ENCODE measurements around the gene AGMO. TPM values are rescaled to one million over a fixed set of nuclear protein-coding genes. Genes with fewer than 3 reads are reported as not detected.

AGMO gene
- total RNA-seq, 1 donor from 2014 or later: 0.98 TPM

GRCh38 chr7:15397922-15398760, 163.7 kb downstream of the AGMO start:
- intact Hi-C loops (cut with DNase I): no loop called here
- DNase-seq (ENCODE audit: extremely low spot score in 2 of 2): no peak
- H3K4me3 ChIP-seq: no peak overlapping the region
- H3K36me3 ChIP-seq: no peaks in the 10 kb centered on the region
- TF ChIP-seq POLR2AphosphoS5 (IDR thresholded peaks at IDR 0.05; ENCODE audit: insufficient read depth in 1 of 2, low read depth in 1 of 2): no peak
- TF ChIP-seq CTCF (IDR thresholded peaks at IDR 0.05): no peak
- TF ChIP-seq POLR2A (IDR thresholded peaks at IDR 0.05): no peak
- no peak overlapping the region for H3K27ac ChIP-seq
- H3K4me1 ChIP-seq: no peaks in the 10 kb centered on the region
- H3K27me3 ChIP-seq: no peaks in the 10 kb centered on the region
- no peaks in the 10 kb centered on the region for H3K9me3 ChIP-seq

- Histone ChIP-seq H3K27ac (no peak overlapping the region), H3K27me3 (no peaks in the 10 kb centered on the region), H3K4me3 (no peak overlapping the region), H3K4me1 (no peaks in the 10 kb centered on the region), H3K36me3 (no peaks in the 10 kb centered on the region), H3K9me3 (no peaks in the 10 kb centered on the region)
- TF ChIP-seq POLR2AphosphoS5 (IDR thresholded peaks at IDR 0.05; ENCODE audit: insufficient read depth in 1 of 2, low read depth in 1 of 2) (no peak), CTCF (IDR thresholded peaks at IDR 0.05) (no peak), POLR2A (IDR thresholded peaks at IDR 0.05) (no peak)
- intact Hi-C loops (cut with DNase I): no loop called here
- no peak for DNase-seq (ENCODE audit: extremely low spot score in 2 of 2)
These were observed 164.7 kb downstream of the AGMO start for GRCh38 chr7:15397159-15397550.

- Histone ChIP-seq H3K27ac (no peak overlapping the region), H3K36me3 (no peaks in the 10 kb centered on the region), H3K27me3 (no peaks in the 10 kb centered on the region), H3K4me3 (no peak overlapping the region), H3K9me3 (no peaks in the 10 kb centered on the region), H3K4me1 (no peaks in the 10 kb centered on the region)
- DNase-seq (ENCODE audit: extremely low spot score in 2 of 2): no peak
- intact Hi-C loops (cut with DNase I): no loop called here
- TF ChIP-seq CTCF (IDR thresholded peaks at IDR 0.05) (no peak), POLR2AphosphoS5 (IDR thresholded peaks at IDR 0.05; ENCODE audit: insufficient read depth in 1 of 2, low read depth in 1 of 2) (no peak), POLR2A (IDR thresholded peaks at IDR 0.05) (no peak)
These were observed 165.3 kb downstream of the AGMO start for GRCh38 chr7:15396210-15397158.

- Histone ChIP-seq H3K4me1 (no peaks in the 10 kb centered on the region), H3K27me3 (no peaks in the 10 kb centered on the region), H3K9me3 (no peaks in the 10 kb centered on the region), H3K36me3 (no peaks in the 10 kb centered on the region), H3K4me3 (no peak overlapping the region), H3K27ac (no peak overlapping the region)
- TF ChIP-seq CTCF (IDR thresholded peaks at IDR 0.05): no peak
- TF ChIP-seq POLR2AphosphoS5 (IDR thresholded peaks at IDR 0.05; ENCODE audit: insufficient read depth in 1 of 2, low read depth in 1 of 2): no peak
- TF ChIP-seq POLR2A (IDR thresholded peaks at IDR 0.05): no peak
- no peak for DNase-seq (ENCODE audit: extremely low spot score in 2 of 2)
- intact Hi-C loops (cut with DNase I): no loop called here
These were observed 172.7 kb downstream of the AGMO start for GRCh38 chr7:15389073-15389472.
